IMR-90 (cell line): ENCODE measurements around the gene PIP. TPM values are rescaled to one million over a fixed set of nuclear protein-coding genes. Genes with fewer than 3 reads are reported as not detected.

ENCODE experiments used
- ATAC-seq: fragments of 200-7000 bp; cut with Tn5 transposase; 2 replicates; pipeline ENCODE4 v1.9.1; 2020; ENCODE audit warnings: low read depth, mild to moderate bottlenecking, moderate library complexity
- BruUV-seq: library from RNA; stranded (reverse); fragments of 400-500 nt; replicated peaks from 2 replicates; lab custom pipeline; 2021; lab: Mats Ljungman, UMichigan
- CTCF ChIA-PET: fragments of 300-600 bp; formaldehyde crosslinking; extraction: SDS; loops from one replicate; lab custom pipeline; 2021; ENCODE audit warnings: antibody characterized with exemption; lab: Yijun Ruan, JAX
- POLR2A ChIA-PET: fragments of 300-600 bp; sonication (Branson Sonifier 250); formaldehyde crosslinking; loops from one replicate; lab custom pipeline; 2022; ENCODE audit warnings: antibody characterized with exemption; ENCODE audit not compliant: unreplicated experiment; lab: Charles Lee
- DNase-seq: peaks from one replicate; pipeline ENCODE4 v3.0.0; 2013
- H2AFZ ChIP-seq: replicated peaks from 2 replicates; pipeline ENCODE3; 2013; ENCODE audit warnings: low read length, mild to moderate bottlenecking; ENCODE audit not compliant: poor library complexity
- H2AK5ac ChIP-seq: 2 replicates; pipeline ENCODE4 v1.6.1; 2013; ENCODE audit warnings: low read depth, low read length, inconsistent platforms
- H2AK9ac ChIP-seq: replicated peaks from 2 replicates; pipeline ENCODE3; 2013; ENCODE audit warnings: mild to moderate bottlenecking, low read depth, low read length, moderate library complexity; ENCODE audit not compliant: poor library complexity
- H2BK120ac ChIP-seq: 2 replicates; pipeline ENCODE4 v1.6.1; 2013; ENCODE audit warnings: low read depth, low read length, inconsistent platforms
- H2BK15ac ChIP-seq: 3 replicates; pipeline ENCODE4 v1.6.1; 2013; ENCODE audit warnings: low read depth, low read length, inconsistent platforms
- H2BK20ac ChIP-seq: 2 replicates; pipeline ENCODE4 v1.6.1; 2013; ENCODE audit warnings: low read depth, mild to moderate bottlenecking, inconsistent platforms, low read length, moderate library complexity
- H2BK5ac ChIP-seq: 2 replicates; pipeline ENCODE4 v1.6.1; 2013; ENCODE audit warnings: mild to moderate bottlenecking, low read depth, low read length, inconsistent platforms; ENCODE audit not compliant: poor library complexity, severe bottlenecking
- H3K14ac ChIP-seq: replicated peaks from 2 replicates; pipeline ENCODE4 v1.6.1; 2013; ENCODE audit warnings: low read depth, low read length, inconsistent platforms
- H3K18ac ChIP-seq: 2 replicates; pipeline ENCODE4 v1.6.1; 2013; ENCODE audit warnings: low read depth, low read length, control low read depth
- H3K23ac ChIP-seq: 2 replicates; pipeline ENCODE4 v1.6.1; 2013; ENCODE audit warnings: low read depth, low read length, inconsistent platforms
- H3K27ac ChIP-seq: 2 replicates; pipeline ENCODE4 v1.5.1; 2013; ENCODE audit warnings: mild to moderate bottlenecking, control low read depth, low read length; ENCODE audit not compliant: insufficient read depth
- H3K27me3 ChIP-seq: 2 replicates; pipeline ENCODE4 v1.6.1; 2013; ENCODE audit warnings: low read length; ENCODE audit not compliant: control insufficient read depth, insufficient read depth
- H3K36me3 ChIP-seq: 2 replicates; pipeline ENCODE4 v1.6.1; 2013; ENCODE audit warnings: low read length, mixed read lengths; ENCODE audit not compliant: control insufficient read depth, insufficient read depth
- H3K4ac ChIP-seq: 2 replicates; pipeline ENCODE4 v1.6.1; 2013; ENCODE audit warnings: low read depth, low read length, inconsistent platforms
- H3K4me1 ChIP-seq: 2 replicates; pipeline ENCODE4 v1.6.1; 2013; ENCODE audit warnings: low read length, mixed read lengths; ENCODE audit not compliant: control insufficient read depth, insufficient read depth
- H3K4me2 ChIP-seq: 2 replicates; pipeline ENCODE4 v1.6.1; 2013; ENCODE audit warnings: low read depth, mild to moderate bottlenecking, control low read depth, low read length, moderate library complexity
- H3K4me3 ChIP-seq: 2 replicates; pipeline ENCODE4 v1.5.1; 2013; ENCODE audit warnings: low read depth, mild to moderate bottlenecking, control low read depth, low read length, moderate library complexity; ENCODE audit not compliant: insufficient read depth
- H3K56ac ChIP-seq: 2 replicates; pipeline ENCODE4 v1.6.1; 2013; ENCODE audit warnings: low read length, inconsistent platforms; ENCODE audit not compliant: insufficient read depth; ENCODE audit errors: extremely low read depth
- H3K79me1 ChIP-seq, 2 experiments: 2 replicates each; pipeline ENCODE4 v1.6.1; 2013; ENCODE audit warnings: low read length in 2 of 2, inconsistent platforms in 1 of 2, low read depth in 1 of 2
- H3K9ac ChIP-seq: 2 replicates; pipeline ENCODE4 v1.6.1; 2013; ENCODE audit warnings: low read depth, low read length, control low read depth
- H3K9me1 ChIP-seq: 2 replicates; pipeline ENCODE4 v1.6.1; 2013; ENCODE audit warnings: low read length, inconsistent platforms; ENCODE audit not compliant: insufficient read depth
- H3K9me3 ChIP-seq: 2 replicates; pipeline ENCODE4 v1.6.1; 2013; ENCODE audit warnings: low read length; ENCODE audit not compliant: control insufficient read depth, insufficient read depth
- H4K20me1 ChIP-seq: 2 replicates; pipeline ENCODE4 v1.6.1; 2013; ENCODE audit warnings: low read length, inconsistent platforms; ENCODE audit not compliant: insufficient read depth
- H4K5ac ChIP-seq: 2 replicates; pipeline ENCODE4 v1.6.1; 2013; ENCODE audit warnings: mild to moderate bottlenecking, low read depth, low read length, control low read depth
- H4K8ac ChIP-seq, 2 experiments: 2 replicates each; pipeline ENCODE4 v1.6.1; 2013; ENCODE audit warnings: low read depth in 2 of 2, low read length in 2 of 2, control low read depth in 1 of 2, inconsistent platforms in 1 of 2
- H4K91ac ChIP-seq: 2 replicates; pipeline ENCODE4 v1.6.1; 2013; ENCODE audit warnings: low read depth, low read length, inconsistent platforms; ENCODE audit not compliant: insufficient read depth
- BHLHE40 ChIP-seq: fragments of 150-350 bp; IDR thresholded peaks from 2 replicates; pipeline ENCODE4 v1.6.1; 2016; ENCODE audit warnings: mild to moderate bottlenecking, low read depth, low read length
- CEBPB ChIP-seq: IDR thresholded peaks from 2 replicates; pipeline ENCODE4 v1.6.1; 2012; ENCODE audit warnings: low read depth, low read length, improper control_type of control experiment
- CHD1 ChIP-seq: IDR thresholded peaks from 2 replicates; pipeline ENCODE4 v1.6.1; 2012; ENCODE audit warnings: low read depth, low read length, improper control_type of control experiment
- ELK1 ChIP-seq: fragments of 150-350 bp; IDR thresholded peaks from 2 replicates; pipeline ENCODE4 v1.6.1; 2016; ENCODE audit warnings: low read depth, mild to moderate bottlenecking, low read length, moderate library complexity, borderline replicate concordance
- FOS ChIP-seq: fragments of 150-350 bp; IDR thresholded peaks from 2 replicates; pipeline ENCODE4 v1.6.1; 2016; ENCODE audit warnings: low read depth, low read length
- MAFK ChIP-seq: IDR thresholded peaks from 2 replicates; pipeline ENCODE4 v1.6.1; 2012; ENCODE audit warnings: low read depth, low read length, improper control_type of control experiment
- MAZ ChIP-seq: IDR thresholded peaks from 2 replicates; pipeline ENCODE4 v1.6.1; 2012; ENCODE audit warnings: low read depth, mild to moderate bottlenecking, low read length, improper control_type of control experiment, moderate library complexity, borderline replicate concordance
- MXI1 ChIP-seq: IDR thresholded peaks from 2 replicates; pipeline ENCODE4 v1.6.1; 2012; ENCODE audit warnings: low read depth, mild to moderate bottlenecking, low read length, moderate library complexity, borderline replicate concordance
- NFE2L2 ChIP-seq: fragments of 150-350 bp; IDR thresholded peaks from 2 replicates; pipeline ENCODE4 v1.6.1; 2016; ENCODE audit warnings: low read depth, mild to moderate bottlenecking, low read length
- POLR2A ChIP-seq: IDR thresholded peaks from 2 replicates; pipeline ENCODE4 v1.6.1; 2012; ENCODE audit warnings: mild to moderate bottlenecking, low read depth, low read length
- RAD21 ChIP-seq: IDR thresholded peaks from 2 replicates; pipeline ENCODE4 v1.6.1; 2012; ENCODE audit warnings: low read length, improper control_type of control experiment
- RCOR1 ChIP-seq: IDR thresholded peaks from 2 replicates; pipeline ENCODE4 v1.6.1; 2012; ENCODE audit warnings: mild to moderate bottlenecking, low read length, improper control_type of control experiment; ENCODE audit not compliant: insufficient replicate concordance
- RFX5 ChIP-seq: IDR thresholded peaks from 2 replicates; pipeline ENCODE4 v1.8.0; 2012; ENCODE audit warnings: low read depth, mild to moderate bottlenecking, low read length, moderate library complexity
- SMC3 ChIP-seq: fragments of 150-350 bp; IDR thresholded peaks from 2 replicates; pipeline ENCODE4 v1.6.1; 2016; ENCODE audit warnings: low read depth, mild to moderate bottlenecking, antibody characterized with exemption, low read length, moderate library complexity
- WGBS, 2 experiments: methylation state at CpG; one replicate each; pipeline versions ENCODE4 v1.1.5 to v1.1.7; 2013; ENCODE audit warnings: missing lambda C conversion rate in 2 of 2; ENCODE audit not compliant: insufficient read length in 1 of 2; ENCODE audit errors: extremely low coverage in 2 of 2; 5-methylcytosine and 5-hydroxymethylcytosine counted together
- dilution Hi-C: fragments of 300-500 bp; cut with HindIII; formaldehyde crosslinking; loops from one replicate; pipeline ENCODE4 v1.14.3; 2018; ENCODE audit warnings: low sequenced_read_pairs; ENCODE audit not compliant: unreplicated experiment
- in situ Hi-C: fragments of 300-500 bp; cut with MboI; formaldehyde crosslinking; loops from 3 replicates; pipeline ENCODE4 v1.14.3; 2019; ENCODE audit warnings: low sequenced_read_pairs, inconsistent platforms, mixed read lengths
- intact Hi-C: fragments of 100-400 bp; cut with micrococcal nuclease; formaldehyde crosslinking; loops from 2 replicates; pipeline ENCODE4 v1.10.0; 2022
- polyA plus RNA-seq, 3 experiments: library from polyadenylated mRNA; depleted of rRNA; stranded (reverse); fragments of >200 nt; gene quantifications; 2 replicates each; pipeline ENCODE4 v1.2.3, GENCODE V29; 2012; ENCODE audit warnings: low replicate concordance in 1 of 3
- total RNA-seq: library from RNA; depleted of rRNA; stranded (reverse); fragments of >200 nt; gene quantifications from 2 replicates; pipeline ENCODE4 v1.2.3, GENCODE V29; 2012
- TF ChIP-seq, protein P1 (sequence below): conservative IDR thresholded peaks from 2 replicates; pipeline ENCODE4 v1.5.1; 2012; ENCODE audit warnings: mild to moderate bottlenecking, low read depth, low read length, improper control_type of control experiment
- TF ChIP-seq, protein P2 (sequence below): fragments of 150-350 bp; IDR thresholded peaks from 2 replicates; pipeline ENCODE4 v1.6.1; 2017; ENCODE audit warnings: mild to moderate bottlenecking, antibody characterized with exemption, low read length, low read depth

PIP gene
- total and polyA plus RNA-seq, 2 of the 4 experiments (the other 2 are of a cell fraction), result not detected

DNA sequence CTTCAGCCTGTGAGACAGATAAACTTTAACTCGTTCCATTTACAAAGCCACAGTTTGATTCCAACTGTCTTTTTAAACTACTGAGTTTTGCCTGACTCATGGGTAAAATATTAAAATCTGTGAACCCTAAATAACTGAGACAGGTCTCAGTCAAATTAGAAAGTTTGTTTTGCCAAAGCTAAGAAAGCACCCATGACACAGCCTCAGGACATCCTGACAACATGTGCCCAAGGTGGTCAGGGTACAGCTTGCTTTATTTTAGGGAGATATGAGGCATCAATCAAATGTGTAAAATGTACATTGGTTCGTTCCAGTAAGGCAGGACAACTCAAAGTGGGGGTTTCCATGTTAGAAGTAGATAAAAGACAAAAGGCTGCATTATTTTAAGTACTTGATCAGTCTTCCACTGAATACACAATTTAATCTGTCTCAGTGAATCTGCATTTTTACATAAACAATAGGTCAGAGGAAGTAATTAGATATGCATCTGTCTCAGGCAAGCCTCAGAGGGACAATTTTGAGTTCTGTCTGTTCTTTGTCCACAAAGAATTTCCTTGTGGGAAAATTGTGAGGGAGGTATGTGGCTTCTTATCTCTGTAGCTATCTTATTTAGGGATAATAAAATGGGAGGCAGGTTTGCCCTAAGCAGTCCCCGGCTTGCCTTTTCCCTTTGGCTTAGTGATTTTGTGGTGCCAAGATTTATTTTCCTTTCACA lies 11.0 kb upstream of the PIP start:
- Histone ChIP-seq H4K8ac (no peak overlapping the region), H3K79me1 (no peaks in the 10 kb centered on the region), H4K5ac (no peak overlapping the region), H4K91ac (no peak overlapping the region), H2BK5ac (no peak overlapping the region), H2AK5ac (no peak overlapping the region), H2BK15ac (no peak overlapping the region), H3K56ac (no peak overlapping the region), H4K20me1 (no peaks in the 10 kb centered on the region), H3K9me1 (no peaks in the 10 kb centered on the region), H2AK9ac (no peak overlapping the region), H3K36me3 (no peaks in the 10 kb centered on the region), H3K27ac (no peak overlapping the region), H3K27me3 (no peaks in the 10 kb centered on the region), H3K4me1 (no peaks in the 10 kb centered on the region), H3K23ac (no peak overlapping the region), H3K18ac (no peak overlapping the region), H3K14ac (no peak overlapping the region), H2BK120ac (no peak overlapping the region), H2AFZ (no peak overlapping the region), H3K4ac (no peak overlapping the region), H3K9ac (no peak overlapping the region), H3K4me2 (no peak overlapping the region), H3K9me3 (peaks cover 2% of the 10 kb centered on the region; the same call in 1 of the 2 replicates), H2BK20ac (no peak overlapping the region), H3K4me3 (no peak overlapping the region)
- intact Hi-C loops, result no loop called here
- no peak for DNase-seq
- POLR2A ChIA-PET, result no interaction called here
- ATAC-seq, result no peak
- CTCF ChIA-PET, result no interaction called here
- no TSS peak for BruUV-seq
- dilution Hi-C loops, result no loop called here
- no peak for TF ChIP-seq POLR2A
- TF ChIP-seq MAZ, result no peak
- TF ChIP-seq NFE2L2, result no peak
- TF ChIP-seq ELK1, result no peak
- no peak for TF ChIP-seq MAFK
- TF ChIP-seq SMC3, result no peak
- no peak for TF ChIP-seq RFX5
- TF ChIP-seq RCOR1, result no peak
- no peak for TF ChIP-seq BHLHE40
- no peak for TF ChIP-seq CEBPB
- TF ChIP-seq FOS, result no peak
- no peak for TF ChIP-seq CHD1
- TF ChIP-seq RAD21, result no peak
- TF ChIP-seq, protein P1, sequence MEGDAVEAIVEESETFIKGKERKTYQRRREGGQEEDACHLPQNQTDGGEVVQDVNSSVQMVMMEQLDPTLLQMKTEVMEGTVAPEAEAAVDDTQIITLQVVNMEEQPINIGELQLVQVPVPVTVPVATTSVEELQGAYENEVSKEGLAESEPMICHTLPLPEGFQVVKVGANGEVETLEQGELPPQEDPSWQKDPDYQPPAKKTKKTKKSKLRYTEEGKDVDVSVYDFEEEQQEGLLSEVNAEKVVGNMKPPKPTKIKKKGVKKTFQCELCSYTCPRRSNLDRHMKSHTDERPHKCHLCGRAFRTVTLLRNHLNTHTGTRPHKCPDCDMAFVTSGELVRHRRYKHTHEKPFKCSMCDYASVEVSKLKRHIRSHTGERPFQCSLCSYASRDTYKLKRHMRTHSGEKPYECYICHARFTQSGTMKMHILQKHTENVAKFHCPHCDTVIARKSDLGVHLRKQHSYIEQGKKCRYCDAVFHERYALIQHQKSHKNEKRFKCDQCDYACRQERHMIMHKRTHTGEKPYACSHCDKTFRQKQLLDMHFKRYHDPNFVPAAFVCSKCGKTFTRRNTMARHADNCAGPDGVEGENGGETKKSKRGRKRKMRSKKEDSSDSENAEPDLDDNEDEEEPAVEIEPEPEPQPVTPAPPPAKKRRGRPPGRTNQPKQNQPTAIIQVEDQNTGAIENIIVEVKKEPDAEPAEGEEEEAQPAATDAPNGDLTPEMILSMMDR, result no peak
- TF ChIP-seq MXI1, result no peak
- TF ChIP-seq, protein P2, sequence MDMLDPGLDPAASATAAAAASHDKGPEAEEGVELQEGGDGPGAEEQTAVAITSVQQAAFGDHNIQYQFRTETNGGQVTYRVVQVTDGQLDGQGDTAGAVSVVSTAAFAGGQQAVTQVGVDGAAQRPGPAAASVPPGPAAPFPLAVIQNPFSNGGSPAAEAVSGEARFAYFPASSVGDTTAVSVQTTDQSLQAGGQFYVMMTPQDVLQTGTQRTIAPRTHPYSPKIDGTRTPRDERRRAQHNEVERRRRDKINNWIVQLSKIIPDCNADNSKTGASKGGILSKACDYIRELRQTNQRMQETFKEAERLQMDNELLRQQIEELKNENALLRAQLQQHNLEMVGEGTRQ, result no peak
- WGBS, 2 experiments, result no CpG with 5 or more reads among the region's 3 CpGs
- in situ Hi-C loops, result no loop called here
